ENCODE measurements around the gene CPB2.

CPB2 gene

DNA sequence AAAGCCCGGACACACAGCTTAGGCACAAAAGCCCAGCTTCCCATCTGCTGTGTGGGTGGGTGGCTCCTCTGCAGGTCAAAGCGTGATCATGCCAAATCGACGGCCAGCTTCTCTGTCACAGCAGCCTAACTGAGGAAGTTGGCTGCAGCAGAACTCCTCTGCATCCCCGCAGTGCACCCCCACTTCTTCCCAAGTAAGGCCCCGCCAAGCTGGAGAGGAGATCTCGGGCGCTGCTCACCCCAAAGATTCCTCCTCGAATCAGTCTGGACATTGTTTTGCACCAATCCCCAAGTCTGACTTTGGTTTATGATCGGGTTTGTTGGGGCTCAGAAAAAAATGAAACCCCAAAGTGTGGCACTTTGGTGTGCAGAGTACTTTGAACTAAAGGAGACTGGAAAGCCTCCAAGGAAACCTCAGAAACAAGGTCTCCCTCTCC, 19.7 kb upstream of the CPB2 start:
- TF ChIP-seq, protein P1, sequence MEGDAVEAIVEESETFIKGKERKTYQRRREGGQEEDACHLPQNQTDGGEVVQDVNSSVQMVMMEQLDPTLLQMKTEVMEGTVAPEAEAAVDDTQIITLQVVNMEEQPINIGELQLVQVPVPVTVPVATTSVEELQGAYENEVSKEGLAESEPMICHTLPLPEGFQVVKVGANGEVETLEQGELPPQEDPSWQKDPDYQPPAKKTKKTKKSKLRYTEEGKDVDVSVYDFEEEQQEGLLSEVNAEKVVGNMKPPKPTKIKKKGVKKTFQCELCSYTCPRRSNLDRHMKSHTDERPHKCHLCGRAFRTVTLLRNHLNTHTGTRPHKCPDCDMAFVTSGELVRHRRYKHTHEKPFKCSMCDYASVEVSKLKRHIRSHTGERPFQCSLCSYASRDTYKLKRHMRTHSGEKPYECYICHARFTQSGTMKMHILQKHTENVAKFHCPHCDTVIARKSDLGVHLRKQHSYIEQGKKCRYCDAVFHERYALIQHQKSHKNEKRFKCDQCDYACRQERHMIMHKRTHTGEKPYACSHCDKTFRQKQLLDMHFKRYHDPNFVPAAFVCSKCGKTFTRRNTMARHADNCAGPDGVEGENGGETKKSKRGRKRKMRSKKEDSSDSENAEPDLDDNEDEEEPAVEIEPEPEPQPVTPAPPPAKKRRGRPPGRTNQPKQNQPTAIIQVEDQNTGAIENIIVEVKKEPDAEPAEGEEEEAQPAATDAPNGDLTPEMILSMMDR (IDR thresholded peaks at IDR 0.05; ENCODE audit: control extremely low read depth, extremely low read depth, low read depth, missing control alignments) = peak; percentile 3
- no peak for DNase-seq (ENCODE audit: extremely low spot score)
- CTCF ChIA-PET = interaction anchor here (0.9 to 4.3 kb wide), 6 partner anchors 13 to 501 kb away, joined by 3 to 85 read pairs (median 21); no protein-coding TSS in a partner anchor
- POLR2A ChIA-PET = interaction anchor here (0.6 kb wide), 1 partner anchor 12 kb away, joined by 7 read pairs; no protein-coding TSS in a partner anchor

DNA sequence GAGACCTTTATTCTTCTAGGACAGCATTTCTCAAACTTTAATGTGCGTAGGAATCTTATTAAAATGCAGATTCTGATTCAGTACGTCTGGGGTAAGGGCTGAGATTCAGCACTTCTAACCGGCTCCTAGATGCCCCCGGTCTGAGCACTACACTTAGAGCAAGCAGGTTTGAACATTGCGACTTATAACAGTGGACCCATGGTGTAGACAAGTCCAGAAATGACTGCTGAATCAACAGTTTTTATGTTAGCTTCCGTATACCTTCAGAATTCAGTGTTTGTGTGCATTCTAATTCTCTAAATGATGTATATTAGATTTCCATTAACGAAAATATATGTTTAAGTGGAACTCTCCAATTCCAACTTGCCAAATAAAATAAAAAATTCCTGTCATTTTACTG, 17.5 kb upstream of the CPB2 start:
- TF ChIP-seq, protein P1 (IDR thresholded peaks at IDR 0.05; ENCODE audit: control extremely low read depth, extremely low read depth, low read depth, missing control alignments) = no peak
- no peak for DNase-seq (ENCODE audit: extremely low spot score)
- CTCF ChIA-PET = interaction anchor here (1.4 kb wide), 1 partner anchor 315 kb away, joined by 8 read pairs; no protein-coding TSS in a partner anchor
- POLR2A ChIA-PET = no interaction called here

DNA sequence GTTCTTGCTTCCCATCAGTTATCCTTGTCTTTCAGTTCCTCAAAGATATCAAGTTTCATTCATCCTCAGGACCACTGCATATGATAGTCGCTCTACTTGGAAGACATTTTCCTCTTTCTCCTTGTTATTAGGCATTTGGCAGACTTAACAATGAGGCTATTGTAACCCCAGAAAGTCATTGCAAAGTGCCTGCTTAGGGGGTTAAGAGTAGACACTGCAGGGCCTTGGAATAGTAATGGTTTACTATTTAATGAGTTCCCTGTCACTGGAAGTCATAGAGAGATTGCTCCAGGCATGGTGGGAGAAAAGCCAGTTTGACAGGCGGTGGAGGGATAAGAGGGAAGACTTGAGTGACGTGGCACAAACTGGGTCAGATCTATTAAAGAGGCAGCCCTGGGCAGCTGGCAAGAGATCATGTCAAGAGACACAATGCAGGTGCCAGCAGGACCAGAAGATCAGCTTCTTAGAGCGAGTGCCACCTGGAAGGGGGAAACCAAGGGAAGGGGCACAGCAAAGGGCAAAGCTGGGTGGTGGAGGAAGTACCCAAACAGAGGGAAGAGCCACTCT, 16.8 kb upstream of the CPB2 start:
- ChIA-PET CTCF (interaction anchor here (1.1 to 3.1 kb wide), 4 partner anchors 13 to 314 kb away, joined by 3 to 19 read pairs (median 6); partner anchors contain the start of gene ZC3H13), POLR2A (no interaction called here)
- DNase-seq (ENCODE audit: extremely low spot score) = no peak
- TF ChIP-seq, protein P1 (IDR thresholded peaks at IDR 0.05; ENCODE audit: control extremely low read depth, extremely low read depth, low read depth, missing control alignments) = no peak

DNA sequence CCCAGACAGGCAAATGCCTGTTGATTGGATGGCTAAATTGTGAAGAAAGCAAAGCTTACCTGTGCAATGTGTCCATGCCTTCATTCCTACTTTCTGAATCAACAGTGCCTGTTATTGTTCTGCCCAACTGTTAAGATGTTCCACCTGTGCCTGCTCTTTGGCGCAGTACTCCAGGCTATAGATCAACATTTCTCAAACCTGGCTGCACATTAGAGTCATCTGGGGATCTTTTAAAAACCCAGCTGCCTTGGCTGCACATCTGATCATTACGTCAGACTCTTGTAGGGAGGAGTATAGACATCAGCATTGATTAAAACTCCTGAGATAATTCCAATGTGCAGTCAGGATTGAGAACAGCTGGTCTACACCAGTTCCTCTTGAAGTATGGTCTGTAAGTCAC, 16.2 kb upstream of the CPB2 start:
- no peak for DNase-seq (ENCODE audit: extremely low spot score)
- POLR2A ChIA-PET = no interaction called here
- CTCF ChIA-PET = interaction anchor here (0.9 to 3.1 kb wide), 5 partner anchors 12 to 169 kb away, joined by 3 to 19 read pairs (median 3); partner anchors contain the start of gene ZC3H13
- TF ChIP-seq, protein P1 (IDR thresholded peaks at IDR 0.05; ENCODE audit: control extremely low read depth, extremely low read depth, low read depth, missing control alignments) = no peak

DNA sequence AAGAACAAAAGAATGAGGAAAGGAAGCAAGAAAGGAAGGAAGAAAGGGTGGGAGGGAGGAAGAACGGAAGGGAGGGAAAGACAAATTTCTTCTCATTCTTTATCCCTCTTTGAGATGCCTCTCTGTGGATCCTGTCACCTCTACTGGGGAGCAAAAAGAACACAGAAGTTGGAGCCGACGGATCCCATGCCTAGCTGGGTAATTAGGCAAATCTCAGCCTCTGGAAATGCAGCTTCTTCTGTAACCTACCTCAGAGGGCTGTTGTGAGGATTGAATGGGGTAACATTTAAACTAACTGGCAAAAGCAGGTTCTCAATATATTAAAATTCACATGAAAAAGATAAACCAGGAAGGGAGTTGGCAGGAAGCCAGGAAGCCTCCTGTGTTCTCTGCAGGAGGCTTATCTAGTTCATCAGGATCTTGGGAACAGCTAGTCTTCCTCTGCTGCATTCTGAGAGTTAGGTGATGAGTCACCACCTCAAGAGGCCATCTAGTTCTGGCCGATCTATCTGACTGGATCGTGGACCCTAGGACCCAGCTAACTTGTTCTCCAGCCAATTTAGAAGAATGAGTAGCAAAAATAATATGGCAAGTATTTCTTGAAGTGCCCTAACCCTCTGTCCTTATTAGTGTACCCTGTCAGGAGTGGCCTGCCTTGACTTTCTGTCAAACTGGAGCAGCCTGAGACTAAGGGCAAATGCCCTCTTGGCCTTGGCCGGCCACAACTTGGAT, 15.2 kb upstream of the CPB2 start:
- ChIA-PET POLR2A (no interaction called here), CTCF (interaction anchor here (0.9 to 3.1 kb wide), 6 partner anchors 11 to 312 kb away, joined by 3 to 19 read pairs (median 3); no protein-coding TSS in a partner anchor)
- no peak for DNase-seq (ENCODE audit: extremely low spot score)
- TF ChIP-seq, protein P1 (IDR thresholded peaks at IDR 0.05; ENCODE audit: control extremely low read depth, extremely low read depth, low read depth, missing control alignments) = no peak

DNA sequence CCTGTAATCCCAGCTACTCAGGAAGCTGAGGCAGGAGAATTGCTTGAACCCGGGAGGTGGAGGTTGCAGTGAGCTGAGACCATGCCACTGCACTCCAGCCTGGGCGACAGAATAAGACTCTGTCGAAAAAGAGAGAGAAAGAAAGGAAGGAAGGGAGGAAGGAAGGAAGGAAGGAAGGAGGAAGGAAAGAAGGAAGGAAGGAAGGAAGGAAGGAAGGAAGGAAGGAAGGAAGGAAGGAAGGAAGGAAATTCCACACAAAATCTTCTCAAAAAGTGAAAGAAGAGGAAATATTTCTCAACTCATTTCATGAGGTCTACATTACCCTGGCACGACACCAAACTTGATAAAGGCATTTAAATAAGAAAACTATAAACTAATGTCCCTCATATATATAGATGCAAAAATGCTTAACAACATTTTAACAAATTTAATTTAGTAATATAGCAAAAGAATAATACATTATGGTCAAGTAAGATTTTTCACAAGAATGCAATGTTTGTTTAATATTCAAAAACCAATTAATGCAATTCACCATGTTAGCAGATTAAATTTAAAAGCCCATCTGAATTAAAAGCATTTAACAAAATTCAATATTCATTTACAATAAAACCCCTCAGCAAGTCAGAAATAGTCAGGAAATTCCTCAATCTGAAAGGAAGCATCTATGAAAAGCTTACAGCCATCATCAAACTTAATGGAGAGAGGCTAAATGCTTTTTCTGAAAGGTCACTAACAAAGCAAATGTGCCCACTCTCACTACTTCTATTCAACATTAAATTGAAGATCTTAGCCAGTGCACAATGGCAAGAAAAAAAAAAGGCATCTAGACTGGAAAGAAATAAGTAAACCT, 12.0 kb upstream of the CPB2 start:
- no peak for DNase-seq (ENCODE audit: extremely low spot score)
- CTCF ChIA-PET = interaction anchor here (1.2 to 1.5 kb wide), 2 partner anchors 10 to 12 kb away, joined by 3 to 9 read pairs; no protein-coding TSS in a partner anchor
- POLR2A ChIA-PET = no interaction called here
- TF ChIP-seq, protein P1 (IDR thresholded peaks at IDR 0.05; ENCODE audit: control extremely low read depth, extremely low read depth, low read depth, missing control alignments) = no peak
